SJCRH30 (cell line): ENCODE measurements around the gene DNAJC21. TPM values are rescaled to one million over a fixed set of nuclear protein-coding genes. Genes with fewer than 3 reads are reported as not detected.
A peak's percentile ranks its signal among the peaks of the same experiment; 100 is the strongest.
"Not testable (repeated sequence)": the region's sequence is repeated elsewhere in the genome, so short reads cannot be mapped to it uniquely, and the experiment has no call there.

Source experiments
- DNase-seq, 2 experiments: peaks; one replicate each; pipeline ENCODE4 v3.0.0-alpha.2; 2015 to 2020
- H3K27ac ChIP-seq: fragments of 250-450 bp; sonication (Bioruptor Pico); 2 replicates; pipeline ENCODE4 v1.5.1; 2020; ENCODE audit warnings: mild to moderate bottlenecking, moderate library complexity
- H3K27me3 ChIP-seq: fragments of 250-450 bp; sonication (Bioruptor Pico); 2 replicates; pipeline ENCODE4 v1.5.1; 2020; ENCODE audit warnings: mild to moderate bottlenecking, moderate library complexity
- H3K36me3 ChIP-seq: fragments of 250-450 bp; sonication (Bioruptor Pico); 2 replicates; pipeline ENCODE4 v1.5.1; 2020; ENCODE audit warnings: mild to moderate bottlenecking, moderate library complexity
- H3K4me1 ChIP-seq: fragments of 250-450 bp; sonication (Bioruptor Pico); 2 replicates; pipeline ENCODE4 v1.5.1; 2020; ENCODE audit warnings: mild to moderate bottlenecking, moderate library complexity
- H3K4me3 ChIP-seq: fragments of 250-450 bp; sonication (Bioruptor Pico); 2 replicates; pipeline ENCODE4 v1.5.1; 2020; ENCODE audit warnings: mild to moderate bottlenecking, moderate library complexity
- H3K9me3 ChIP-seq: fragments of 250-450 bp; sonication (Bioruptor Pico); replicated peaks from 2 replicates; pipeline ENCODE4 v1.5.1; 2020; ENCODE audit warnings: mild to moderate bottlenecking, moderate library complexity
- total RNA-seq: library from RNA; depleted of rRNA; stranded (reverse); fragments of >200 nt; shearing (Covaris generic); gene quantifications from 2 replicates; pipeline ENCODE4 v1.2.3, GENCODE V29; 2014

Gene DNAJC21
- total RNA-seq, 1 experiment from 2014 or later, result 68.8 TPM

DNA sequence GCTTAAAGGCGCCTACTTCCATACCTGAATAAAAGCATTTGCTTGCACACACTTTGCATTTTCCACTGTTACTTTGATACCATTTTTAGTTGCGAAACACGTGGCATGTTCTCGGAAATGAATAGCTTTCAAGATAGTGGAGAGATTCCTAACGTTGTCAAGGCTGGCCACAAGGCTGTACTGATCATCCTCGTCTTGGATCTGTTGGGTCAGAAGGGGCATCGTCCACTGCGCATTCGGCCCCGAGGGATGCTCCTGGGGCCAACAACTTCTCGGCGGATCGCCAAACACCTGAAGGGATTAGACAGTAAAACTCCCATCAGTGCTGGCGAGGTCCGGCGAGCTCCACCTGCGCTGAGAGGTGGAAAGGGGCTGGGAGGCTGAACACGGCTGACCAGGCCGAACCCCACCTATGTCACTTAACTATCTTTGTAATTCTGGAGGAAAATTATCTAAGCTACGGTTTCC lies 14.7 kb upstream of the DNAJC21 start:
- Histone ChIP-seq H3K27ac (peak overlapping the region; percentile 86), H3K27me3 (no peaks in the 10 kb centered on the region), H3K36me3 (peaks cover 37% of the 10 kb centered on the region), H3K4me3 (peak overlapping the region; percentile 97), H3K4me1 (peaks cover 14% of the 10 kb centered on the region), H3K9me3 (no peaks in the 10 kb centered on the region)
- DNase-seq, result peak in 1 of 2 experiments; percentile 13

DNA sequence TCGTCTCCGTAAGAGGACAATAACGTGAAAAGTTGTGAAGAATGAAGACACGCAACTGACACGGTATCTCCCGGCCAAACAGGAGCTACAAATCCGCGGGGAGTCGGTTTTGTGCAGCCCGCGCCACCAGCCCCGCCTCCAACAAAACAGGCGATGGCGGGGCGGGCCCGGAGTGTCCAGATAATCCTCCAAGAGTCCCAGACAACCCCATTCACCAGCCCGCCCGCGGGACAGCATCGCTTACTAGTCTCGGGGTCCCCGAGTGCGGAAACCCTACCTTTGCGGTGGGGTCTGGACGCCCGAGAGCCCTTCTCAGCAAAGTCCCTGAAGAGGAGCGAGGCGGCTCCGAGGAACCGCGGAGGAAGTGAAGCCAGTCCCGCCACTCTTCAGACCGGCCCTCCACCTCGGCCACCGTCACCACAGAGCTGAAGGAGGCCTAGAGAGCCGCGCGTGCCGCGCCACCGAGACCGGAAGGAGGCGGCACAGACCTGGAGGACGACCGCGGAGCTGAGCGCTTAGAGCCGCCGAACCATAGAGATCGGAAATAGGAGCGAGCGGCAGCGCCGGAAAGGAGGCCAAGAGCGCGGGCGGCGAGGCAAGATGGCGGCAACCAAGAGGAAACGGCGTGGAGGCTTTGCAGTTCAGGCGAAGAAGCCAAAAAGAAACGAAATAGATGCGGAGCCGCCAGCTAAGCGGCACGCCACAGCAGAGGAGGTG lies 14.1 kb upstream of the DNAJC21 start, which contains the start of the genes BRIX1 and RAD1:
BRIX1 (plus strand) TSS at position 573 of the 717 bp plus-strand sequence; CDS start at position 601, 28 bp downstream.
RAD1 (minus strand) TSS at position 366 of the 717 bp plus-strand sequence. CDS start 612 bp downstream, outside the sequence.
- no peaks in the 10 kb centered on the region for H3K9me3 ChIP-seq
- no peaks in the 10 kb centered on the region for H3K27me3 ChIP-seq
- peak; percentile 98 for DNase-seq
- peak within 1 kb of the TSS; percentile 97 for H3K4me3 ChIP-seq
- H3K27ac ChIP-seq, result peak within 1 kb of the TSS; percentile 86
- H3K4me1 ChIP-seq, result peaks cover 14% of the 10 kb centered on the region
- H3K36me3 ChIP-seq, result peaks cover 43% of the 10 kb centered on the region

DNA sequence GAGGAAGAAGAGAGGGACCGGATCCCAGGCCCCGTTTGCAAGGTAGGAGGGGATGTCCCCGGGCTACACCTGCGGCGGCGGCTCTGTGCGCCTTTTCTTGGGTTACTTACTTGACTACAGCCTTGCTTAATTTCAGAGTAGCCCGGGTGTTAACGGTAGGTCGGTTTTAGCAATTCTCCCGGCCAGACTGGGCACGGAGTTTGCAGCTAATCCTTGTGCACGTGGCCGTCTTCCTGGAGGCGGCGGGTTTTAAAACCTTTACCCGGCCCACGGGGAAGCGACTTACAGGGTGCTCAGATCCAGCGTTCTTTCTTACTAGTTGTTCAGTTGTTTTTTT lies 13.5 kb upstream of the DNAJC21 start:
- DNase-seq, result no peak
- Histone ChIP-seq H3K4me3 (peak overlapping the region; percentile 97), H3K4me1 (peaks cover 14% of the 10 kb centered on the region), H3K27me3 (no peaks in the 10 kb centered on the region), H3K9me3 (no peaks in the 10 kb centered on the region), H3K36me3 (peaks cover 45% of the 10 kb centered on the region), H3K27ac (peak overlapping the region; percentile 86)

DNA sequence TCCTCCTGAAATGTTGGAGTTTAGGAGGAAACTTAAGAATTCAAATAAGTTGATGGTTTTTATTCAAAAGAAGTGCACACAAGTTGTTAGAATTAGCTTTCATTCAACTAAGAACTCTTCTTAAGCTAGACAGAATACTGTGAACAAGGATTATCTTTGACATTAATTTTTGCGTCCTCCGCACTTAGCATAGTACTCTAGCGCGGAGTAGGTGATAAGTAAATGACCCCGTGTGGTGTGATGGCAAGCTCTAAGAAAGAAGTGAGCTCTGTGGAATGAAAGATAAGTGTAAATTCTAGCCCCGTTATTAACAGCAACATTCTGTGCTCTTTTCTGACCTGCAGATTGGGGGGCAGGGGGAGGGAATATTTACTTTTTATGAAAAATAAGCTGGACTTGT lies 12.8 kb upstream of the DNAJC21 start:
- DNase-seq, result no peak
- H3K27ac ChIP-seq, result peak overlapping the region; percentile 86; the same call in 1 of the 2 replicates

DNA sequence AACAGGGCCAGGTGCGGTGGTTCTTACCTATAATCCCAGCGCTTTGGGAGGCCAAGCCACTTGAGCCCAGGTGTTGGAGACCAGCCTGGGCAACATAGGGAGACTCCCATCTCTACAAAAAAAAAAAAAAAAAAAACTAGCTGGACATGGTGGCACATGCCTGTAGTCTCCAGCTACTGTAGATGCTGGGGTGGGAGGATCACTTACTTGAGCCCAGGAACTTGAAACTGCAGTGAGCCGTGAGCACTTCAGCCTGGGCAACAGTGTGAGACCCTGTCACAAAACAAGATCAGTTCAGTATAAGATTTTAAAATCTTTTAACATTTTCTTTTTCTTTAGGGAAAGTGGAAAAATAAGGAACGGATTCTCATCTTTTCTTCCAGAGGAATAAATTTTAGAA lies 11.3 kb upstream of the DNAJC21 start:
- no peak for DNase-seq
- peaks cover 16% of the 10 kb centered on the region for H3K4me1 ChIP-seq
- no peaks in the 10 kb centered on the region for H3K27me3 ChIP-seq
- no peaks in the 10 kb centered on the region for H3K9me3 ChIP-seq
- no peak overlapping the region for H3K4me3 ChIP-seq
- peaks cover 48% of the 10 kb centered on the region for H3K36me3 ChIP-seq
- H3K27ac ChIP-seq, result no peak overlapping the region

More for the DNA sequence above, 12.8 kb upstream of the DNAJC21 start:
- Histone ChIP-seq H3K27me3 (no peaks in the 10 kb centered on the region), H3K36me3 (peaks cover 45% of the 10 kb centered on the region), H3K9me3 (no peaks in the 10 kb centered on the region), H3K4me1 (peaks cover 14% of the 10 kb centered on the region), H3K4me3 (peak overlapping the region; percentile 97)

DNA sequence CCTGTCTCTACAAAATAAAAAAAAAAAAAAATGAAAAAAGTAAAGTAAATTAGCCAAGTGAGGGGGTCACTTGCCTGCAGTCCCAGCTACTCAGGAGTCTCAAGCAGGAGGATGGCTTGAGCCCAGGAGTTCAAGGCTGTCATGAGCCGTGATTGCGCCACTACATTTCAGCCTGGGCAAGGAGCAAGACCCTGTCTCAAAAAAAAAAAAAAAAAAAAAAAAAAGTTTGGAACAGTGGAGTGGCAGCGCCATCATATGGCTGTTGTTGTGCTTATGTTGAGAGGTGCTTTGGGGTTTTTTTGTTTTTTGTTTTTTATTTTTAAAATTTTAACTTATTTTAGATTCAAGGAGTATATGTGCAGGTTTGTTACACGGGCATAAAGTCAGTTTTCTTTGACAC lies 10.3 kb upstream of the DNAJC21 start:
- H3K4me3 ChIP-seq, result no peak overlapping the region
- peaks cover 11% of the 10 kb centered on the region for H3K4me1 ChIP-seq
- no peaks in the 10 kb centered on the region for H3K9me3 ChIP-seq
- peaks cover 59% of the 10 kb centered on the region for H3K36me3 ChIP-seq
- no peak overlapping the region for H3K27ac ChIP-seq
- DNase-seq, result no peak
- no peaks in the 10 kb centered on the region for H3K27me3 ChIP-seq

DNA sequence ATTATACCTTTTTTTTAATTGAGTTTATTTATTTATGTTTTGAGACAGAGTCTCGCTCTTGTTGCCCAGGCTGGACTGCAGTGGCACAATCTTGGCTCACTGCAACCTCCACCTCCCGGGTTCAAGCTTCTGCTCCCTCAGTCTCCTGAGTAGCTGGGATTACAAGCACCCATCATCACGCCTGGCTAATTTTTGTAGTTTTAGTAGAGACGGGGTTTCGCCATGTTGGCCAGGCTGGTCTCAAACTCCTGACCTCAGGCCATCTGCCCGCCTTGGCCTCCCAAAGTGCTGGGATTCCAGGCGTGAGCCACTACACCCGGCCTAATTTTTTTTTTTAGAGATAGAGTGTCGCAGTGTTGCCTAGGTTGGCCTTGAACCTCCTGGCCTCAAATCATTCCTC lies 6.1 kb upstream of the DNAJC21 start:
- not testable (repeated sequence) for H3K9me3 ChIP-seq, H3K4me3 ChIP-seq, H3K4me1 ChIP-seq, DNase-seq, H3K27ac ChIP-seq, H3K27me3 ChIP-seq
- peaks cover 83% of the 10 kb centered on the region for H3K36me3 ChIP-seq

DNA sequence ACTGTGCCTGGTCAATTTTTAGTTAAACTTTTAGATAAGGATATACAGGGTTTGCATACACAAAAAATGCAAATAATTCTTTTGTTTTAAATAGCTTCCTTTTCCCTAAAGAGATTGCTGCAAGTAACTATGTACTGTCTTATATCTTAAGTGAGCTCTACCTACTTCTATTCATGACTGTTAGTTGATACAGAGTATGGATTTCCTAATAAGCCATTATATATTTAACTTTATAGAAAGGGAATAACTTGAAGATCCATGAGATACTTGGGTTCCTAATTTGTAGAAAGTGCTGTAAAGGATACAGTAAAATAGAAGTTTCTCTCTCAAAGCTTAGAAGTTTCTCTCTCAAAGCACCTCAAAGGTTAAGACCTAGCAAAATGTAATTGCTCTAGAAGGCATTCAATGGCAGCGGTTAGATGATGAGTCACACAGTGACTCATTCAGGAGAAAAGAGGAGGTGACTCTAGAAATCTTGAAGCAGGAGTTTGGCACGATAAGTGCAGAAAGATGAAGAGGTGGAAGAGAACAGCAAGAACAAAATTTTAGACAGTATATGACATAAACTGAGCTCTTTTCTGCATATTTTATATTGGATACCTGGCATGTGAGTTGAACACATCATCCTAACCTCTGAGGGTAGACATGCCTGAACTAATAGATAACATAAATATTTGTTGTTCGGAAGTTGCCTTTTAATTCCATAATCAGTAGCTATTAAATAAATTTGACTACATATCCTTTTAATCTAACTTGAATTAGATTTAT lies 5.5 kb upstream of the DNAJC21 start:
- peaks cover 81% of the 10 kb centered on the region for H3K36me3 ChIP-seq
- peaks cover 6% of the 10 kb centered on the region; the same call in 1 of the 2 replicates for H3K4me1 ChIP-seq
- H3K27me3 ChIP-seq, result no peaks in the 10 kb centered on the region
- no peak overlapping the region for H3K4me3 ChIP-seq
- DNase-seq, result no peak
- H3K9me3 ChIP-seq, result no peaks in the 10 kb centered on the region
- no peak overlapping the region for H3K27ac ChIP-seq

DNA sequence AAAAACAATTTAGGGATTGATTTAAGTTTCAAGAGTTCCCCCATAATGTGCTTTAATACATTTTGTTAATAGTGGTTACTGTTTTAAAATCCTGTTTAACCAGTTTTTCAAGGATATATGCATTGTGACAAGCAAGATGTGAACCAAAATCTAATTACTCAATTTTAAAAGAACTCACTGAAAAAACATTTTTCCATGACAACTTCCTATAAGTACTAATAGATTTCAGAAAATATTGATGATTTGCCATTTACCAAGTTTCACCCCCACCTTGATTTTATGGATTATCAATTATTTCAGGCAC lies 4.9 kb upstream of the DNAJC21 start:
- Histone ChIP-seq H3K36me3 (peaks cover 76% of the 10 kb centered on the region), H3K4me3 (no peak overlapping the region), H3K27me3 (no peaks in the 10 kb centered on the region), H3K27ac (no peak overlapping the region), H3K4me1 (peaks cover 6% of the 10 kb centered on the region; the same call in 1 of the 2 replicates), H3K9me3 (no peaks in the 10 kb centered on the region)
- DNase-seq, result no peak

DNA sequence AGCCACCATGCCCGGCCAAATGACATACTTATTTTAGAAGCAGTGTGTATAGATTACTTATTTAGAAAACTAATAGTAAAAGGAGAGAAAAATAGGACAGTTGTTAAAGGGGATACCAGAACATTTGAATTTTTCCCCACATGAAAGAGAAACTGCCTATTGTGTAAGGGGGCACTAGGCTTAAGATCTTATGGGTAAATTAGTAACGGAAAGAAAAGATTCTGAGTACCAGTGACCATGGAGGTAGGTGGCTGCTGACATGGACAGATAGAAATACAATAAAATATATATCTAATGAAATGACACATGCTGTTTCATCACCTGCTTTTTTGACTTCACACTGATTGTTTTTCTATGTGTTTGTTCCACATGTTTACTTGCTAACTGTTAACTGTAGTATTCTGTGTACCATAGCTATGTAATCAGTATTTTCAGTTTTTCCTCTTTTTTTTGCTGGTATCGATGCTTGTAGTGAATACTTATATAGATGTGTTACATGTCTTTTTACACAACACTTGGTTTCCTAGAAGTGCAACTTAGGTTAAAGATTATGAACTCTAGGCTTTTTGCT lies 3.0 kb upstream of the DNAJC21 start:
- Histone ChIP-seq H3K36me3 (peaks cover 58% of the 10 kb centered on the region), H3K27me3 (no peaks in the 10 kb centered on the region), H3K4me1 (peaks cover 13% of the 10 kb centered on the region), H3K4me3 (no peak overlapping the region), H3K9me3 (no peaks in the 10 kb centered on the region), H3K27ac (no peak overlapping the region)
- DNase-seq, result no peak

DNA sequence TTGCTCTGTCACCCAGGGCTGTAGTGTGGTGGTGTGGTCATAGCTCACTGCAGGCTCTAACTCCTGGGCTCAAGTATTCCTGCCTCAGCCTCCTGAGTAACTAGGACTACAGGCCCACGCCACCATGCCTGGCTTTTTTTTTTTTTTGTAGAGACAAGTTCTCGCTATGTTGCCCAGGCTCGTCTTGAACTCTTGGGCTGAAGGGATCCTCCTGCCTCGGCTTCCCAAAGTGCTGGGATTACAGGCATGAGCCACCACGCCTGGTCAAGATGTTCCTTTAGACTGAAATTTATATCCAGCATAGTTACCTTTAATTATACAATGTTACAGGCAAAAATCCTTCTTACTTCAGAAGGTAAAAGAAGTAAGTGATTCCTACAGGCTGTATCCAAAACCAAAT lies 1.6 kb upstream of the DNAJC21 start:
- no peak for DNase-seq
- Histone ChIP-seq H3K27ac (no peak overlapping the region), H3K4me1 (peaks cover 15% of the 10 kb centered on the region)

DNA sequence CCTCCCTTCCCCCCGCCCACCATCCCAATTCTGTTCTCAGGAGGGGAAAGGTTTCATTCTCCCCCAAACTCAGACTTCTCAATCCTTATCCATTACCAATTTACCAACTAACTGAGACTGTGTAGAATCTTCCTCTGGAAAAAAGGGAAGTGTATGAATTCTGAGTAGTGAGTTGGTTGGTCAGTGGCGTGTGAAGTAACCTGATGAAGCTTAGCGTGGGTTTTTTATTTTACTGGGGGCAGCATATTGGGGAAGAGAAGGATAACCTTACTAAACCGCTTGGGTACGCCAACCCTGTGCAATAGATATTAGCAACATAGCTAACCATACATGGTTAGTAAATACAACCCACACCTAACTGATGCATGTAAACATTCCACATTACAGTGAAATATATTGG lies 1.1 kb upstream of the DNAJC21 start:
- H3K4me1 ChIP-seq, result peaks cover 11% of the 10 kb centered on the region
- H3K9me3 ChIP-seq, result no peaks in the 10 kb centered on the region
- H3K36me3 ChIP-seq, result peaks cover 39% of the 10 kb centered on the region
- no peak overlapping the region for H3K4me3 ChIP-seq
- DNase-seq, result no peak
- H3K27me3 ChIP-seq, result no peaks in the 10 kb centered on the region
- H3K27ac ChIP-seq, result no peak overlapping the region

More for the DNA sequence above, 1.6 kb upstream of the DNAJC21 start:
- Histone ChIP-seq H3K27me3 (no peaks in the 10 kb centered on the region), H3K9me3 (no peaks in the 10 kb centered on the region), H3K36me3 (peaks cover 44% of the 10 kb centered on the region), H3K4me3 (no peak overlapping the region)

DNA sequence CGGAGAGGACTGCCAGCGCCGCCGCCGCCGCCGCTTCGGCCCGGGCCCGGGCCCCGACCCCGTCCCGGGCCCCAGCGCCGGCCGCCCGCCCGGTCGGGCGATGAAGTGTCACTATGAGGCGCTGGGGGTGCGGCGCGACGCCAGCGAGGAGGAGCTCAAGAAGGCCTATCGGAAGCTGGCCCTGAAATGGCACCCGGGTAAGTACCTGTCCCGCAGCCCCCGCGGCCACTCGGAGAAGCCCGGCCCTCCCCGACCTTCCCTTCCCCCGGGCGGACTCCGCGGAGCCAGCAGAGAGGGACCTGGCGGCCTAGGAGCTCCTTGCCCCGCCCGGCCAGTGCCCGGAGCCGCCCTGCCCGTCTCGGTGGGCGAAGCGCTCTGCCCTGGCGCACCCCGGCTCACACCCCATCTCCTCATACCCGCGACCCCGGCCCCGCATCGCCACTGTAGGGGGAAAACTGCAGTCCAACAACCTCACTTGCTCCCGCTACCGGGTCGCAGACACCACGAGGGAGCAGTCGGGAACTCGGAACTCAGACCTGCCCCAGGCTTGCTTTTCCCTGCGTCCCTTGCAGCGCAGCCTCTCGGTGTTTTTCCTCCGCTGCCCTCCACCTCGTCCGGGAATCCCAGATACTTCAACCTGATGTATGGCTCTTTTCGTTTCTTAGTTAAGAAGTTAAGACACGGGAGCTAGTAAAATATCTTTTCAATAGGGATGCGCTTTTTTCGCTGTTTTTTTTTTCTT lies 532 bp downstream of the DNAJC21 start:
- Histone ChIP-seq H3K4me3 (peak overlapping the region; percentile 90), H3K27me3 (no peaks in the 10 kb centered on the region), H3K27ac (peak overlapping the region; percentile 53), H3K36me3 (peaks cover 23% of the 10 kb centered on the region), H3K4me1 (peaks cover 8% of the 10 kb centered on the region), H3K9me3 (no peaks in the 10 kb centered on the region)
- DNase-seq, result peak; percentile 81 to 86

DNA sequence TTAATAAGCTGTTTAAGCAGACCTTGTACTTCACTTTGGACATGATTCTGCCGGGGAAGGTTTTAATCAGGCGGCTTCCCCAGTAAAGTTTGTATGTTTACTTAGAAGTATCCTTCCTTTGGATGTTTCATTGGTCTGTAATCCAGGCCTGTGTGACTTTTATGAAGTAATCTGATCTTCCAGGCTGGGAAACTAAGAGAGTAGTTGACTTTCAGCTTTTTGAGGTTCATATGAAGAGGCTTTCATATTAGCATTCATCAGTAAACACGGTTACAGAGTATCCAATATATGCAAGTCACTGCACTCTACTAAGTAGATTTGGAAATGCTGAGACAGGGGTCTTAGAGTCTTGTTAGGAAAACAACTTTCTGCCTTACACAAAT lies 1.1 kb downstream of the DNAJC21 start:
- H3K9me3 ChIP-seq, result no peaks in the 10 kb centered on the region
- peaks cover 21% of the 10 kb centered on the region for H3K36me3 ChIP-seq
- H3K27ac ChIP-seq, result no peak overlapping the region; the same call in 1 of the 2 replicates
- H3K4me1 ChIP-seq, result peaks cover 8% of the 10 kb centered on the region
- peak overlapping the region; percentile 90 for H3K4me3 ChIP-seq
- H3K27me3 ChIP-seq, result no peaks in the 10 kb centered on the region
- no peak for DNase-seq
